Coronary artery (tissue), 2 donors: ENCODE measurements around the gene ESPNL.

Source experiments
- DNase-seq: peaks from one replicate; pipeline ENCODE4 v3.0.0-alpha.2; 2017; ENCODE audit warnings: low spot score
- H3K27ac ChIP-seq, 2 donors: fragments of 200-600 bp; sonication (generic); one replicate each; pipeline ENCODE4 v1.5.1; 2016 to 2019
- H3K4me3 ChIP-seq: fragments of 200-600 bp; sonication (generic); 2 replicates; pipeline ENCODE4 v1.5.1; 2016; ENCODE audit warnings: mild to moderate bottlenecking, moderate library complexity
- CTCF ChIP-seq: fragments of 200-600 bp; sonication (generic); IDR thresholded peaks from one replicate; pipeline ENCODE4 v1.5.1; 2019; ENCODE audit warnings: antibody characterized with exemption

Gene ESPNL

GRCh38 chr2:238133499-238134392 lies 33.6 kb downstream of the ESPNL start:
- no peak for DNase-seq
- TF ChIP-seq CTCF: no peak
- Histone ChIP-seq H3K4me3 (no peak overlapping the region), H3K27ac (no peak overlapping the region)

GRCh38 chr2:238134393-238134785 lies 34.2 kb downstream of the ESPNL start:
- no peak for TF ChIP-seq CTCF
- no peak for DNase-seq
- Histone ChIP-seq H3K4me3 (no peak overlapping the region), H3K27ac (no peak overlapping the region)

- no peak for DNase-seq
- Histone ChIP-seq H3K27ac (no peak overlapping the region), H3K4me3 (no peak overlapping the region)
- no peak for TF ChIP-seq CTCF
Observed at GRCh38 chr2:238135601-238136150, 35.5 kb downstream of the ESPNL start.

GRCh38 chr2:238136820-238137537 lies 36.8 kb downstream of the ESPNL start:
- Histone ChIP-seq H3K4me3 (peak overlapping the region; percentile 20), H3K27ac (peak overlapping the region; percentile 31 to 85)
- DNase-seq: no peak
- no peak for TF ChIP-seq CTCF

- no peak for DNase-seq
- H3K27ac ChIP-seq: peak overlapping the region; percentile 31 to 85
- no peak for TF ChIP-seq CTCF
- H3K4me3 ChIP-seq: peak overlapping the region; percentile 67
Observed at GRCh38 chr2:238137885-238138284, 37.7 kb downstream of the ESPNL start.

- Histone ChIP-seq H3K27ac (peak within 1 kb of the TSS; percentile 76 to 85), H3K4me3 (peak within 1 kb of the TSS; percentile 67)
- TF ChIP-seq CTCF: no peak
- peak; percentile 89 for DNase-seq
Observed at GRCh38 chr2:238138331-238139195, 38.4 kb downstream of the ESPNL start, which contains the start of gene KLHL30. TSS of gene KLHL30 (plus strand) at chr2:238138668. CDS start at chr2:238140755, 2,087 bp downstream.
